HepG2 (cell line): ENCODE measurements around the gene PARVA.

Source experiments
- BRF2 ChIP-seq: sonication (generic); formaldehyde crosslinking; IDR thresholded peaks from 2 replicates; pipeline ENCODE4 v1.8.1; 2022; ENCODE audit warnings: mild to moderate bottlenecking, missing genetic modification reagents
- CEBPB ChIP-seq: IDR thresholded peaks from 2 replicates; pipeline ENCODE4 v1.6.1; 2011; ENCODE audit warnings: low read depth, low read length, improper control_type of control experiment, borderline replicate concordance
- CTCF ChIP-seq: sonication (generic); formaldehyde crosslinking; IDR thresholded peaks from 2 replicates; pipeline ENCODE4 v1.5.0; 2020; ENCODE audit warnings: mild to moderate bottlenecking, missing genetic modification reagents, moderate library complexity
- JUND ChIP-seq: sonication (generic); formaldehyde crosslinking; IDR thresholded peaks from 2 replicates; pipeline ENCODE4 v1.8.0; 2022; ENCODE audit warnings: mild to moderate bottlenecking, missing genetic modification reagents
- KLF13 ChIP-seq: sonication (generic); formaldehyde crosslinking; IDR thresholded peaks from 2 replicates; pipeline ENCODE4 v1.4.0; 2020; ENCODE audit warnings: mild to moderate bottlenecking, missing genetic modification reagents
- NCOR1 ChIP-seq: fragments of 200-600 bp; sonication (generic); IDR thresholded peaks from 2 replicates; pipeline ENCODE4 v1.7.0; 2017; ENCODE audit warnings: antibody characterized with exemption, low read length, borderline replicate concordance
- SP1 ChIP-seq, 2 experiments: fragments of 450-650 bp in 1 of 2; sonication (generic) in 1 of 2; formaldehyde crosslinking in 1 of 2; IDR thresholded peaks; 2 replicates each; pipeline versions ENCODE4 v1.4.0 to v1.6.1; 2016 to 2020; ENCODE audit warnings: missing genetic modification reagents in 1 of 2
- SSRP1 ChIP-seq: IDR thresholded peaks from 2 replicates; pipeline ENCODE4 v1.6.1; 2016; ENCODE audit warnings: control low read depth
- TFE3 ChIP-seq: IDR thresholded peaks from 2 replicates; pipeline ENCODE4 v1.6.1; 2016
- ZC3H13 ChIP-seq: sonication (generic); formaldehyde crosslinking; IDR thresholded peaks from 2 replicates; pipeline ENCODE4 v1.8.1; 2023; ENCODE audit warnings: mild to moderate bottlenecking, missing genetic modification reagents, moderate library complexity
- TF ChIP-seq, protein P1 (sequence below): sonication (generic); formaldehyde crosslinking; IDR thresholded peaks from 2 replicates; pipeline ENCODE4 v1.4.0; 2020; ENCODE audit warnings: low read depth, mild to moderate bottlenecking, missing genetic modification reagents
- TF ChIP-seq, protein P2 (sequence below): sonication (generic); formaldehyde crosslinking; IDR thresholded peaks from 2 replicates; pipeline ENCODE4 v1.8.0; 2022; ENCODE audit warnings: missing genetic modification reagents, mild to moderate bottlenecking, moderate library complexity, borderline replicate concordance

DNA sequence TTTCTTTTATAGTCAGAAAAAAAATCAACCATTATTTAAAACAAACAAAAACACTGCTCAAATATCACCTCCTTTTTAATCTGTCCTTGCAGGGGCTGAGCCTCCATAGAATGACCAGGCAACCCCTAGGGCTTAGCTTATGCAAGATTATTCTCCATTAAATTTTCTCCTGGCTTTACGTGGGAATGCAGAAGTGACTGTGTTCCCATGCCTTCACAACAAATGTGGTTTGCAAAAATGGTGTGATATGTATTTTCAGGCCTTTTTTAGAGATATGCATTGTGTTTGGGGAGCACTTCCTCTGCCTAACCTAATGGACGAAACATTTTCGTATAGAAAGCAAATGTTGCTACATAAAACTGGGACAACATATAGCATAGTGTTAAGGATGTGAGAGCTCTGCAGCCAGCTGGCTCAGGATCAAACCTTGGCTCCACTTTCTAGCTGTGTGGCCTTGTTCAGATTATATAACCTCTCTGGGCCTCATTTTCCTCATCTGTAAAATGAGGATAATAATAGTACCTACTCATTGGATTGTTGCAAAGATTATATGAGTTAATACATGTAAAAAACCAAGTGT lies 82.6 kb downstream of the PARVA start:
- no peak for TF ChIP-seq CTCF (CRISPR knock-in tag)
- TF ChIP-seq BRF2 (CRISPR knock-in tag) = no peak
- no peak for TF ChIP-seq SSRP1 (CRISPR knock-in tag)
- no peak for TF ChIP-seq NCOR1
- TF ChIP-seq, protein P1, sequence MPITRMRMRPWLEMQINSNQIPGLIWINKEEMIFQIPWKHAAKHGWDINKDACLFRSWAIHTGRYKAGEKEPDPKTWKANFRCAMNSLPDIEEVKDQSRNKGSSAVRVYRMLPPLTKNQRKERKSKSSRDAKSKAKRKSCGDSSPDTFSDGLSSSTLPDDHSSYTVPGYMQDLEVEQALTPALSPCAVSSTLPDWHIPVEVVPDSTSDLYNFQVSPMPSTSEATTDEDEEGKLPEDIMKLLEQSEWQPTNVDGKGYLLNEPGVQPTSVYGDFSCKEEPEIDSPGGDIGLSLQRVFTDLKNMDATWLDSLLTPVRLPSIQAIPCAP (CRISPR knock-in tag) = no peak
- TF ChIP-seq SP1 (IDR thresholded peaks at IDR 0.05) = no peak
- TF ChIP-seq SP1 (CRISPR knock-in tag; IDR thresholded peaks at IDR 0.05) = no peak
- TF ChIP-seq TFE3 = no peak
- no peak for TF ChIP-seq CEBPB
- TF ChIP-seq, protein P2, sequence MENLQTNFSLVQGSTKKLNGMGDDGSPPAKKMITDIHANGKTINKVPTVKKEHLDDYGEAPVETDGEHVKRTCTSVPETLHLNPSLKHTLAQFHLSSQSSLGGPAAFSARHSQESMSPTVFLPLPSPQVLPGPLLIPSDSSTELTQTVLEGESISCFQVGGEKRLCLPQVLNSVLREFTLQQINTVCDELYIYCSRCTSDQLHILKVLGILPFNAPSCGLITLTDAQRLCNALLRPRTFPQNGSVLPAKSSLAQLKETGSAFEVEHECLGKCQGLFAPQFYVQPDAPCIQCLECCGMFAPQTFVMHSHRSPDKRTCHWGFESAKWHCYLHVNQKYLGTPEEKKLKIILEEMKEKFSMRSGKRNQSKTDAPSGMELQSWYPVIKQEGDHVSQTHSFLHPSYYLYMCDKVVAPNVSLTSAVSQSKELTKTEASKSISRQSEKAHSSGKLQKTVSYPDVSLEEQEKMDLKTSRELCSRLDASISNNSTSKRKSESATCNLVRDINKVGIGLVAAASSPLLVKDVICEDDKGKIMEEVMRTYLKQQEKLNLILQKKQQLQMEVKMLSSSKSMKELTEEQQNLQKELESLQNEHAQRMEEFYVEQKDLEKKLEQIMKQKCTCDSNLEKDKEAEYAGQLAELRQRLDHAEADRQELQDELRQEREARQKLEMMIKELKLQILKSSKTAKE = no peak
- no peak for TF ChIP-seq JUND (CRISPR knock-in tag)
- TF ChIP-seq ZC3H13 = no peak
- no peak for TF ChIP-seq KLF13 (CRISPR knock-in tag)
